Peyer's patch (tissue), 4 donors: ENCODE data around the gene UGT2B15.
"Not testable (repeated sequence)": the region's sequence is repeated elsewhere in the genome, so short reads cannot be mapped to it uniquely, and the experiment has no call there.

Experiments used
- CTCF ChIP-seq, 6 experiments: fragments of 450-650 bp in 4 of 6; fragments of 200-600 bp in 2 of 6; sonication (generic) in 1 of 6; IDR thresholded peaks; one replicate each; pipeline ENCODE4 v1.5.1; 2017 to 2019; ENCODE audit warnings: antibody characterized with exemption in 6 of 6, mild to moderate bottlenecking in 3 of 6, moderate library complexity in 1 of 6
- POLR2A ChIP-seq, 2 donors: fragments of 450-650 bp; IDR thresholded peaks; one replicate each; pipeline ENCODE4 v1.5.1; 2017; ENCODE audit warnings: antibody characterized with exemption in 2 of 2, mild to moderate bottlenecking in 2 of 2, moderate library complexity in 2 of 2

- not testable (repeated sequence) for TF ChIP-seq CTCF, POLR2A (IDR thresholded peaks at IDR 0.05)
These were observed 47.7 kb downstream of the UGT2B15 start for GRCh38 chr4:68622731-68623130.
